Measurements from ENCODE around the gene USE1.

- TF ChIP-seq CTCF (IDR thresholded peaks at IDR 0.05; ENCODE audit: insufficient read depth, low read depth, low read length), result no peak
- no peak for TF ChIP-seq EZH2 (IDR thresholded peaks at IDR 0.05; ENCODE audit: insufficient read depth, low read length)
Observed at GRCh38 chr19:17254636-17255035, 39.5 kb downstream of the USE1 start.
